Ishikawa (cell line): ENCODE results near the gene F11R.
A peak's percentile ranks its signal among the peaks of the same experiment; 100 is the strongest.

Experiments used
- CEBPB ChIP-seq: IDR thresholded peaks from 2 replicates; pipeline ENCODE4 v1.6.1; 2012
- CREB1 ChIP-seq: IDR thresholded peaks from 2 replicates; pipeline ENCODE4 v1.6.1; 2012; ENCODE audit warnings: low read depth
- EGR1 ChIP-seq: IDR thresholded peaks from 2 replicates; pipeline ENCODE4 v1.6.1; 2012
- EP300 ChIP-seq: IDR thresholded peaks from 2 replicates; pipeline ENCODE4 v1.6.1; 2012; ENCODE audit warnings: borderline replicate concordance
- FOXM1 ChIP-seq: IDR thresholded peaks from 2 replicates; pipeline ENCODE4 v1.6.1; 2012; ENCODE audit warnings: low read depth, borderline replicate concordance
- MAX ChIP-seq: IDR thresholded peaks from 2 replicates; pipeline ENCODE4 v1.6.1; 2012
- NFIC ChIP-seq: IDR thresholded peaks from 2 replicates; pipeline ENCODE4 v1.6.1; 2012
- RAD21 ChIP-seq: IDR thresholded peaks from 2 replicates; pipeline ENCODE4 v1.6.1; 2012; ENCODE audit warnings: low read depth
- TAF1 ChIP-seq: IDR thresholded peaks from 2 replicates; pipeline ENCODE4 v1.6.1; 2012; ENCODE audit warnings: low read depth, mild to moderate bottlenecking
- TCF12 ChIP-seq: IDR thresholded peaks from 2 replicates; pipeline ENCODE4 v1.6.1; 2012; ENCODE audit warnings: low read depth
- TEAD4 ChIP-seq: IDR thresholded peaks from 2 replicates; pipeline ENCODE4 v1.6.1; 2012
- YY1 ChIP-seq: IDR thresholded peaks from 2 replicates; pipeline ENCODE4 v1.6.1; 2012; ENCODE audit warnings: low read depth
- ZBTB7A ChIP-seq: IDR thresholded peaks from 2 replicates; pipeline ENCODE4 v1.6.1; 2012; ENCODE audit warnings: low read depth
- TF ChIP-seq, protein P1 (sequence below): IDR thresholded peaks from 2 replicates; pipeline ENCODE4 v1.6.1; 2012; ENCODE audit warnings: low read depth, mild to moderate bottlenecking
- TF ChIP-seq, protein P2 (sequence below): IDR thresholded peaks from 2 replicates; pipeline ENCODE4 v1.6.1; 2012

The F11R gene

GRCh38 chr1:161000736-161001480 is 20.0 kb downstream of the F11R start:
- TF ChIP-seq RAD21 (no peak), TAF1 (no peak), CEBPB (no peak), FOXM1 (no peak), ZBTB7A (no peak), MAX (no peak), EP300 (no peak)
- TF ChIP-seq, protein P1, sequence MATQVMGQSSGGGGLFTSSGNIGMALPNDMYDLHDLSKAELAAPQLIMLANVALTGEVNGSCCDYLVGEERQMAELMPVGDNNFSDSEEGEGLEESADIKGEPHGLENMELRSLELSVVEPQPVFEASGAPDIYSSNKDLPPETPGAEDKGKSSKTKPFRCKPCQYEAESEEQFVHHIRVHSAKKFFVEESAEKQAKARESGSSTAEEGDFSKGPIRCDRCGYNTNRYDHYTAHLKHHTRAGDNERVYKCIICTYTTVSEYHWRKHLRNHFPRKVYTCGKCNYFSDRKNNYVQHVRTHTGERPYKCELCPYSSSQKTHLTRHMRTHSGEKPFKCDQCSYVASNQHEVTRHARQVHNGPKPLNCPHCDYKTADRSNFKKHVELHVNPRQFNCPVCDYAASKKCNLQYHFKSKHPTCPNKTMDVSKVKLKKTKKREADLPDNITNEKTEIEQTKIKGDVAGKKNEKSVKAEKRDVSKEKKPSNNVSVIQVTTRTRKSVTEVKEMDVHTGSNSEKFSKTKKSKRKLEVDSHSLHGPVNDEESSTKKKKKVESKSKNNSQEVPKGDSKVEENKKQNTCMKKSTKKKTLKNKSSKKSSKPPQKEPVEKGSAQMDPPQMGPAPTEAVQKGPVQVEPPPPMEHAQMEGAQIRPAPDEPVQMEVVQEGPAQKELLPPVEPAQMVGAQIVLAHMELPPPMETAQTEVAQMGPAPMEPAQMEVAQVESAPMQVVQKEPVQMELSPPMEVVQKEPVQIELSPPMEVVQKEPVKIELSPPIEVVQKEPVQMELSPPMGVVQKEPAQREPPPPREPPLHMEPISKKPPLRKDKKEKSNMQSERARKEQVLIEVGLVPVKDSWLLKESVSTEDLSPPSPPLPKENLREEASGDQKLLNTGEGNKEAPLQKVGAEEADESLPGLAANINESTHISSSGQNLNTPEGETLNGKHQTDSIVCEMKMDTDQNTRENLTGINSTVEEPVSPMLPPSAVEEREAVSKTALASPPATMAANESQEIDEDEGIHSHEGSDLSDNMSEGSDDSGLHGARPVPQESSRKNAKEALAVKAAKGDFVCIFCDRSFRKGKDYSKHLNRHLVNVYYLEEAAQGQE = no peak

GRCh38 chr1:160999376-160999775 is 21.6 kb downstream of the F11R start:
- TF ChIP-seq CEBPB = no peak
- TF ChIP-seq TAF1 = no peak
- TF ChIP-seq YY1 = no peak
- TF ChIP-seq, protein P1 = no peak
- TF ChIP-seq, protein P2, sequence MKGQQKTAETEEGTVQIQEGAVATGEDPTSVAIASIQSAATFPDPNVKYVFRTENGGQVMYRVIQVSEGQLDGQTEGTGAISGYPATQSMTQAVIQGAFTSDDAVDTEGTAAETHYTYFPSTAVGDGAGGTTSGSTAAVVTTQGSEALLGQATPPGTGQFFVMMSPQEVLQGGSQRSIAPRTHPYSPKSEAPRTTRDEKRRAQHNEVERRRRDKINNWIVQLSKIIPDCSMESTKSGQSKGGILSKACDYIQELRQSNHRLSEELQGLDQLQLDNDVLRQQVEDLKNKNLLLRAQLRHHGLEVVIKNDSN = no peak
- no peak for TF ChIP-seq RAD21
- TF ChIP-seq TCF12 = no peak
- no peak for TF ChIP-seq MAX
- TF ChIP-seq EP300 = no peak
- TF ChIP-seq CREB1 = no peak

GRCh38 chr1:160997323-160998038 is 23.5 kb downstream of the F11R start:
- TF ChIP-seq RAD21 (peak; percentile 47; the same call in 1 of the 2 replicates), MAX (no peak)

DNA sequence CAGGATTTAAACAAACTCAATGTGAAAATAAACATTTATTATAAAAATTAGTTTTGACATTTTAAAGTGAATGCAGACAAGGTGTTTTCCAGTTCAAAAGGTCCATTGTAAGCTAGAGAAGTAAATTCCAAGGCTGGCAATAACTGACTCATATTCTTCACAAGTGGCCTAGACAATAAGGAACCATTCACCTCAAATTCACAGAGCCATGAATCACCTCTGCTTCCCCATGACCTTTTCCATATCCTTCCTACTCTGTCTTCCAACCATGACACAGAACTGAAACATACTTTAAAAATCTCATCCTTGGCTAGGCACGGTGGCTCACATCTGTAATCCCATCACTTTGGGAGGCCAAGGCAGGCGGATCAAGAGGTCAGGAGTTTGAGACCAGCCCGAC is 24.8 kb downstream of the F11R start:
- 0 out of 2 replicates have a peak, but pooled peaks have one; percentile 29 for TF ChIP-seq TCF12
- no peak for TF ChIP-seq MAX
- TF ChIP-seq, protein P1 = no peak
- no peak for TF ChIP-seq YY1
- TF ChIP-seq, protein P2 = no peak
- TF ChIP-seq RAD21 = no peak
- TF ChIP-seq EP300 = peak; percentile 34; the same call in 1 of the 2 replicates
- no peak for TF ChIP-seq NFIC
- TF ChIP-seq ZBTB7A = no peak
- no peak for TF ChIP-seq CEBPB
- peak; percentile 48 for TF ChIP-seq TEAD4
- TF ChIP-seq FOXM1 = no peak
- TF ChIP-seq EGR1 = no peak
- no peak for TF ChIP-seq CREB1
- no peak for TF ChIP-seq TAF1
